Karpas-422 (cell line): ENCODE results near the gene FIGNL2. TPM values are rescaled to one million over a fixed set of nuclear protein-coding genes. Genes with fewer than 3 reads are reported as not detected.

Source experiments
- DNase-seq: peaks from one replicate; pipeline ENCODE4 v3.0.0-alpha.2; 2015
- H2AFZ ChIP-seq: fragments of 200-600 bp; sonication (generic); 2 replicates; pipeline ENCODE4 v1.6.1; 2014; ENCODE audit warnings: antibody characterized with exemption, low read length, mixed read lengths
- H3K27ac ChIP-seq: fragments of 200-600 bp; sonication (generic); 2 replicates; pipeline ENCODE4 v1.5.1; 2014; ENCODE audit warnings: mild to moderate bottlenecking, low read length, moderate library complexity
- H3K27me3 ChIP-seq: fragments of 200-600 bp; sonication (generic); 2 replicates; pipeline ENCODE4 v1.6.1; 2014; ENCODE audit warnings: low read length, mixed read lengths
- H3K36me3 ChIP-seq: fragments of 200-600 bp; sonication (generic); 2 replicates; pipeline ENCODE4 v1.6.1; 2014; ENCODE audit warnings: low read length, mixed read lengths; ENCODE audit not compliant: insufficient read depth
- H3K4me1 ChIP-seq: fragments of 200-600 bp; sonication (generic); 2 replicates; pipeline ENCODE4 v1.6.1; 2014; ENCODE audit warnings: mild to moderate bottlenecking, low read length, mixed read lengths
- H3K4me2 ChIP-seq: fragments of 200-600 bp; sonication (generic); 2 replicates; pipeline ENCODE4 v1.6.1; 2014; ENCODE audit warnings: low read length, low read depth, mild to moderate bottlenecking; ENCODE audit not compliant: poor library complexity, severe bottlenecking
- H3K4me3 ChIP-seq: fragments of 200-600 bp; sonication (generic); 2 replicates; pipeline ENCODE4 v1.5.1; 2014; ENCODE audit warnings: mild to moderate bottlenecking, antibody characterized with exemption, low read length, mixed read lengths
- H3K79me2 ChIP-seq: fragments of 200-600 bp; sonication (generic); 2 replicates; pipeline ENCODE4 v1.6.1; 2014; ENCODE audit warnings: mild to moderate bottlenecking, low read length, mixed read lengths
- H3K9ac ChIP-seq: fragments of 200-600 bp; sonication (generic); 2 replicates; pipeline ENCODE4 v1.6.0; 2014; ENCODE audit warnings: low read length
- H3K9me2 ChIP-seq: fragments of 200-600 bp; sonication (generic), shearing (Covaris generic); replicated peaks from 2 replicates; pipeline ENCODE4 v1.6.0; 2014; ENCODE audit warnings: mild to moderate bottlenecking, low read length, moderate library complexity; ENCODE audit not compliant: insufficient read depth
- H3K9me3 ChIP-seq: fragments of 300-700, 200-600 bp; sonication (generic); 2 replicates; pipeline ENCODE4 v1.6.1; 2014; ENCODE audit warnings: low read length, mixed read lengths
- H4K20me1 ChIP-seq: fragments of 200-600 bp; sonication (generic); 2 replicates; pipeline ENCODE4 v1.6.1; 2014; ENCODE audit warnings: mild to moderate bottlenecking, antibody characterized with exemption, low read length, low read depth; ENCODE audit not compliant: insufficient read depth
- total RNA-seq: library from RNA; depleted of rRNA; stranded (reverse); fragments of >200 nt; shearing (Covaris generic); gene quantifications from 2 replicates; pipeline ENCODE4 v1.2.3, GENCODE V29; 2014; ENCODE audit warnings: low replicate concordance; rRNA removed

The FIGNL2 gene
- total RNA-seq, 1 experiment from 2014 or later: not detected

DNA sequence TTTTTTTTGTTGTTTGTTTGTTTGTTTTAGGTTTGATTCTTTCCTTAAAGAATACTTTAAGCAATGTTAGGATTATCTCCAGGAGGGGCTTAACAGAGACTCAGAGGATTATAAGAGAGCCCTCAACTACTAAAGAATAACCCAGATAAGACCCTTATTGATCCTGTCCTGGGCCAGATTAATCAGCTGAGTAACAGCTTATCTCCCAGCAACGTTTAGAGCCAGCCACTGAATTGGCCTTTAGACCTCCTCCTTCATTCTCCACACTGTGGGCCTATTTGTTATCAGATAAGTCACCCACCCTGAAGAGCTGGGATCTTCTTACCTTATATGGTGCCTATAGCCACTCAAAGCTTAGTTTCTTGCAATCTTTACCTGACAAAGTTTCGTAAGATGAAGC is 71.1 kb downstream of the FIGNL2 start:
- Histone ChIP-seq H4K20me1 (no peaks in the 10 kb centered on the region), H3K9me3 (no peaks in the 10 kb centered on the region), H3K4me1 (no peaks in the 10 kb centered on the region), H3K27me3 (no peaks in the 10 kb centered on the region), H3K4me2 (no peak overlapping the region), H3K9ac (no peak overlapping the region), H2AFZ (no peak overlapping the region), H3K4me3 (no peak overlapping the region), H3K27ac (no peak overlapping the region), H3K9me2 (no peaks in the 10 kb centered on the region), H3K36me3 (no peaks in the 10 kb centered on the region), H3K79me2 (no peaks in the 10 kb centered on the region)
- no peak for DNase-seq

DNA sequence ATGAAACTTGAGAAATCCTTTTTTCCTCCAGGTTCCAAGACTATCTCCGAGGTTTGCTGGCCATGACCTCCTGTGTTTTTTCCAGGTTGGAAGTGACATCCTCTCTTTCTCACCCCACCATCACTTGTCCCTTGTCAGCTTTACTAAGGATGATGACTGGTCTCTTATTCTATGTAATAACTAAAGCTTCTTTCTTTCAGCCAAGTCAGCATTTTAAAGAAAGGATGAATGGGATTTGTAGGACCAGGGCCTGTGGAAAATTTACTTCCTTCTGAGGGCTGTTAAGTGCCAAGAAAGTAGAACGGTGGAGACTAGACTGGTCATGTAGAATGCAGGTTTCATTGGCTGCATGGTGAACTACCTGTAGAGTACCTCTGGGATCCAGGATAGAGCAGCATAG is 73.6 kb downstream of the FIGNL2 start:
- Histone ChIP-seq H3K27ac (no peak overlapping the region), H3K79me2 (no peaks in the 10 kb centered on the region), H3K9me2 (no peaks in the 10 kb centered on the region), H3K4me2 (no peak overlapping the region), H3K27me3 (no peaks in the 10 kb centered on the region), H3K4me3 (no peak overlapping the region), H3K36me3 (no peaks in the 10 kb centered on the region), H3K4me1 (no peaks in the 10 kb centered on the region), H2AFZ (no peak overlapping the region), H3K9me3 (no peaks in the 10 kb centered on the region), H4K20me1 (no peaks in the 10 kb centered on the region), H3K9ac (no peak overlapping the region)
- DNase-seq: no peak

DNA sequence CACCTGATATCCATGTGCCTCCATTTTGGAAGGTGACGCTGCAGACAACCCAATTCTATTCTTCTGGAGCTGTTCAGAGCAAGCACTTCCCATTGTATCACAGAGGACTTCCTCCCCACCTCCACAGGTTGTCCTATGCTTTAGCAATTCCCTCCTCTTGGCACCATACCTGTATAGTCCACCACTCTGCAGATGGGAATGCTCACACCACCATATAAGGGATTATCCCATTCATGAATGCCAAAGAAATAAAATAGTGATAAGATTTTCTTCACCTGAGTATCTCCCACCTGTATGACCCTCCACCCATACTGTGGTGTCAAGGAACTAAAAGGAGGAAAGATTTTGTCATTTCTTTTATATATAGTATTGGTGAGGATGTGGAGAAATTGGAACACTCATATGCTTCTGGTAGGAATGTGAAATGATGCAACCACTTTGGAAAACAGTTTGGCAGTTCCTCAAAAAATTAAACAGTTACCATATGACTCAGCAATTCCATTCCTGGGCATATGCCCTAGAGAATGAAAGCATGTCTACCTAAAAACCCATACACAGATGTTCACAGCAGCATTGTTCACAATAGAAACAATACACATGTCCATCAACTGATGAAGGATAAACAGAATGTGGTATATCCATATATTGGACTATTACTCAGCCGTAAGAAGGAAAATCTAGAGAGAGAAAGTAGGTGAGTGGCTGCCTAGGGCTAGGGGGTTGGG is 75.2 kb downstream of the FIGNL2 start:
- no peak for DNase-seq
- Histone ChIP-seq H3K36me3 (no peaks in the 10 kb centered on the region), H4K20me1 (no peaks in the 10 kb centered on the region), H3K79me2 (no peaks in the 10 kb centered on the region), H3K9me2 (no peaks in the 10 kb centered on the region), H3K27ac (no peak overlapping the region), H3K9me3 (no peaks in the 10 kb centered on the region), H3K9ac (no peak overlapping the region), H3K4me1 (no peaks in the 10 kb centered on the region), H3K4me3 (no peak overlapping the region), H2AFZ (no peak overlapping the region), H3K4me2 (no peak overlapping the region), H3K27me3 (no peaks in the 10 kb centered on the region)

DNA sequence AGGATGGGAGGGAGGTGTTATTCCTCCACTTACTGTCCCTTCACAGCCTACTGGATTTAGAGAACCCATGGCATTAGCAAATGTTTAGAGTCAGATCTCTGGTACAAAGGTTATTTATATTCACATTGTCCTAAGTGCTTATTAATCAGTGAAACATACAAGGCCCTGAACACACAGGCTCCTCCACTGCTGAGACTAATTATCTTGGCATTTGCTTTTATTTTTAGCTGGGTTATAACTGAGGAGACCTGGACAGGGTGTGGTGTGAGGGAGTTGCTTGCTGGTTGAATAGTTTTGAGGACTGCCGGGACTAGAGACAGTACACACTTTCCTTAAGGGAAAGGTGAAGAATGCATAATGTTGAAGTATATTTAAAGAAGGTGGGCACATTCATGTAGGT is 77.5 kb downstream of the FIGNL2 start:
- H3K9me2 ChIP-seq: no peaks in the 10 kb centered on the region
- H3K27me3 ChIP-seq: no peaks in the 10 kb centered on the region
- no peaks in the 10 kb centered on the region for H3K4me1 ChIP-seq
- H3K9me3 ChIP-seq: no peaks in the 10 kb centered on the region
- H3K9ac ChIP-seq: no peak overlapping the region
- no peak for DNase-seq
- H4K20me1 ChIP-seq: no peaks in the 10 kb centered on the region
- H2AFZ ChIP-seq: no peak overlapping the region
- no peaks in the 10 kb centered on the region for H3K36me3 ChIP-seq
- no peak overlapping the region for H3K4me2 ChIP-seq
- H3K27ac ChIP-seq: no peak overlapping the region
- no peak overlapping the region for H3K4me3 ChIP-seq
- H3K79me2 ChIP-seq: no peaks in the 10 kb centered on the region

Other genes starting within 250 kb of the FIGNL2 start
- not detected in 2 replicates for gene ANKRD33, start 39.4 kb upstream of the FIGNL2 start, total RNA-seq
- not detected in 2 replicates for gene ACVRL1, start 58.8 kb upstream of the FIGNL2 start, total RNA-seq
- gene ACVR1B, start 103.0 kb upstream of the FIGNL2 start, total RNA-seq: 2.4 and 3.9 TPM in 2 replicates
- gene TAMALIN, start 158.2 kb upstream of the FIGNL2 start, total RNA-seq: 0.47 TPM in 1 of 2 replicates, not detected in the other
- gene NR4A1, start 202.7 kb upstream of the FIGNL2 start, total RNA-seq: 11.7 and 26.9 TPM in 2 replicates
- 31.9 and 63.0 TPM in 2 replicates for gene ATG101, start 221.3 kb upstream of the FIGNL2 start, total RNA-seq
- 0.75 TPM in 1 of 2 replicates, not detected in the other for gene SMIM41, start 231.0 kb upstream of the FIGNL2 start, total RNA-seq